IMR-90 (cell line): ENCODE results near the gene BCAS2. TPM values are rescaled to one million over a fixed set of nuclear protein-coding genes. Genes with fewer than 3 reads are reported as not detected.

Experiments
- ATAC-seq: fragments of 200-7000 bp; cut with Tn5 transposase; 2 replicates; pipeline ENCODE4 v1.9.1; 2020; ENCODE audit warnings: low read depth, mild to moderate bottlenecking, moderate library complexity
- BruUV-seq: library from RNA; stranded (reverse); fragments of 400-500 nt; replicated peaks from 2 replicates; lab custom pipeline; 2021; lab: Mats Ljungman, UMichigan
- CTCF ChIA-PET: fragments of 300-600 bp; formaldehyde crosslinking; extraction: SDS; loops from one replicate; lab custom pipeline; 2021; ENCODE audit warnings: antibody characterized with exemption; lab: Yijun Ruan, JAX
- POLR2A ChIA-PET: fragments of 300-600 bp; sonication (Branson Sonifier 250); formaldehyde crosslinking; loops from one replicate; lab custom pipeline; 2022; ENCODE audit warnings: antibody characterized with exemption; ENCODE audit not compliant: unreplicated experiment; lab: Charles Lee
- DNase-seq: peaks from one replicate; pipeline ENCODE4 v3.0.0; 2013
- H2AFZ ChIP-seq: replicated peaks from 2 replicates; pipeline ENCODE3; 2013; ENCODE audit warnings: low read length, mild to moderate bottlenecking; ENCODE audit not compliant: poor library complexity
- H2AK5ac ChIP-seq: 2 replicates; pipeline ENCODE4 v1.6.1; 2013; ENCODE audit warnings: low read depth, low read length, inconsistent platforms
- H2AK9ac ChIP-seq: replicated peaks from 2 replicates; pipeline ENCODE3; 2013; ENCODE audit warnings: mild to moderate bottlenecking, low read depth, low read length, moderate library complexity; ENCODE audit not compliant: poor library complexity
- H2BK120ac ChIP-seq: 2 replicates; pipeline ENCODE4 v1.6.1; 2013; ENCODE audit warnings: low read depth, low read length, inconsistent platforms
- H2BK15ac ChIP-seq: 3 replicates; pipeline ENCODE4 v1.6.1; 2013; ENCODE audit warnings: low read depth, low read length, inconsistent platforms
- H2BK20ac ChIP-seq: 2 replicates; pipeline ENCODE4 v1.6.1; 2013; ENCODE audit warnings: low read depth, mild to moderate bottlenecking, inconsistent platforms, low read length, moderate library complexity
- H2BK5ac ChIP-seq: 2 replicates; pipeline ENCODE4 v1.6.1; 2013; ENCODE audit warnings: mild to moderate bottlenecking, low read depth, low read length, inconsistent platforms; ENCODE audit not compliant: poor library complexity, severe bottlenecking
- H3K14ac ChIP-seq: replicated peaks from 2 replicates; pipeline ENCODE4 v1.6.1; 2013; ENCODE audit warnings: low read depth, low read length, inconsistent platforms
- H3K18ac ChIP-seq: 2 replicates; pipeline ENCODE4 v1.6.1; 2013; ENCODE audit warnings: low read depth, low read length, control low read depth
- H3K23ac ChIP-seq: 2 replicates; pipeline ENCODE4 v1.6.1; 2013; ENCODE audit warnings: low read depth, low read length, inconsistent platforms
- H3K27ac ChIP-seq: 2 replicates; pipeline ENCODE4 v1.5.1; 2013; ENCODE audit warnings: mild to moderate bottlenecking, control low read depth, low read length; ENCODE audit not compliant: insufficient read depth
- H3K27me3 ChIP-seq: 2 replicates; pipeline ENCODE4 v1.6.1; 2013; ENCODE audit warnings: low read length; ENCODE audit not compliant: control insufficient read depth, insufficient read depth
- H3K36me3 ChIP-seq: 2 replicates; pipeline ENCODE4 v1.6.1; 2013; ENCODE audit warnings: low read length, mixed read lengths; ENCODE audit not compliant: control insufficient read depth, insufficient read depth
- H3K4ac ChIP-seq: 2 replicates; pipeline ENCODE4 v1.6.1; 2013; ENCODE audit warnings: low read depth, low read length, inconsistent platforms
- H3K4me1 ChIP-seq: 2 replicates; pipeline ENCODE4 v1.6.1; 2013; ENCODE audit warnings: low read length, mixed read lengths; ENCODE audit not compliant: control insufficient read depth, insufficient read depth
- H3K4me2 ChIP-seq: 2 replicates; pipeline ENCODE4 v1.6.1; 2013; ENCODE audit warnings: low read depth, mild to moderate bottlenecking, control low read depth, low read length, moderate library complexity
- H3K4me3 ChIP-seq: 2 replicates; pipeline ENCODE4 v1.5.1; 2013; ENCODE audit warnings: low read depth, mild to moderate bottlenecking, control low read depth, low read length, moderate library complexity; ENCODE audit not compliant: insufficient read depth
- H3K56ac ChIP-seq: 2 replicates; pipeline ENCODE4 v1.6.1; 2013; ENCODE audit warnings: low read length, inconsistent platforms; ENCODE audit not compliant: insufficient read depth; ENCODE audit errors: extremely low read depth
- H3K79me1 ChIP-seq, 2 experiments: 2 replicates each; pipeline ENCODE4 v1.6.1; 2013; ENCODE audit warnings: low read length in 2 of 2, inconsistent platforms in 1 of 2, low read depth in 1 of 2
- H3K9ac ChIP-seq: 2 replicates; pipeline ENCODE4 v1.6.1; 2013; ENCODE audit warnings: low read depth, low read length, control low read depth
- H3K9me1 ChIP-seq: 2 replicates; pipeline ENCODE4 v1.6.1; 2013; ENCODE audit warnings: low read length, inconsistent platforms; ENCODE audit not compliant: insufficient read depth
- H3K9me3 ChIP-seq: 2 replicates; pipeline ENCODE4 v1.6.1; 2013; ENCODE audit warnings: low read length; ENCODE audit not compliant: control insufficient read depth, insufficient read depth
- H4K20me1 ChIP-seq: 2 replicates; pipeline ENCODE4 v1.6.1; 2013; ENCODE audit warnings: low read length, inconsistent platforms; ENCODE audit not compliant: insufficient read depth
- H4K5ac ChIP-seq: 2 replicates; pipeline ENCODE4 v1.6.1; 2013; ENCODE audit warnings: mild to moderate bottlenecking, low read depth, low read length, control low read depth
- H4K8ac ChIP-seq, 2 experiments: 2 replicates each; pipeline ENCODE4 v1.6.1; 2013; ENCODE audit warnings: low read depth in 2 of 2, low read length in 2 of 2, control low read depth in 1 of 2, inconsistent platforms in 1 of 2
- H4K91ac ChIP-seq: 2 replicates; pipeline ENCODE4 v1.6.1; 2013; ENCODE audit warnings: low read depth, low read length, inconsistent platforms; ENCODE audit not compliant: insufficient read depth
- CEBPB ChIP-seq: IDR thresholded peaks from 2 replicates; pipeline ENCODE4 v1.6.1; 2012; ENCODE audit warnings: low read depth, low read length, improper control_type of control experiment
- MAZ ChIP-seq: IDR thresholded peaks from 2 replicates; pipeline ENCODE4 v1.6.1; 2012; ENCODE audit warnings: low read depth, mild to moderate bottlenecking, low read length, improper control_type of control experiment, moderate library complexity, borderline replicate concordance
- NFE2L2 ChIP-seq: fragments of 150-350 bp; IDR thresholded peaks from 2 replicates; pipeline ENCODE4 v1.6.1; 2016; ENCODE audit warnings: low read depth, mild to moderate bottlenecking, low read length
- RAD21 ChIP-seq: IDR thresholded peaks from 2 replicates; pipeline ENCODE4 v1.6.1; 2012; ENCODE audit warnings: low read length, improper control_type of control experiment
- WGBS, 2 experiments: methylation state at CpG; one replicate each; pipeline versions ENCODE4 v1.1.5 to v1.1.7; 2013; ENCODE audit warnings: missing lambda C conversion rate in 2 of 2; ENCODE audit not compliant: insufficient read length in 1 of 2; ENCODE audit errors: extremely low coverage in 2 of 2; 5-methylcytosine and 5-hydroxymethylcytosine counted together
- dilution Hi-C: fragments of 300-500 bp; cut with HindIII; formaldehyde crosslinking; loops from one replicate; pipeline ENCODE4 v1.14.3; 2018; ENCODE audit warnings: low sequenced_read_pairs; ENCODE audit not compliant: unreplicated experiment
- in situ Hi-C: fragments of 300-500 bp; cut with MboI; formaldehyde crosslinking; loops from 3 replicates; pipeline ENCODE4 v1.14.3; 2019; ENCODE audit warnings: low sequenced_read_pairs, inconsistent platforms, mixed read lengths
- intact Hi-C: fragments of 100-400 bp; cut with micrococcal nuclease; formaldehyde crosslinking; loops from 2 replicates; pipeline ENCODE4 v1.10.0; 2022
- polyA plus RNA-seq, 3 experiments: library from polyadenylated mRNA; depleted of rRNA; stranded (reverse); fragments of >200 nt; gene quantifications; 2 replicates each; pipeline ENCODE4 v1.2.3, GENCODE V29; 2012; ENCODE audit warnings: low replicate concordance in 1 of 3
- total RNA-seq: library from RNA; depleted of rRNA; stranded (reverse); fragments of >200 nt; gene quantifications from 2 replicates; pipeline ENCODE4 v1.2.3, GENCODE V29; 2012
- TF ChIP-seq, protein P1 (sequence below): conservative IDR thresholded peaks from 2 replicates; pipeline ENCODE4 v1.5.1; 2012; ENCODE audit warnings: mild to moderate bottlenecking, low read depth, low read length, improper control_type of control experiment

BCAS2 gene
- total and polyA plus RNA-seq, 2 of the 4 experiments (the other 2 are of a cell fraction), result 15.4 to 23.1 TPM

DNA sequence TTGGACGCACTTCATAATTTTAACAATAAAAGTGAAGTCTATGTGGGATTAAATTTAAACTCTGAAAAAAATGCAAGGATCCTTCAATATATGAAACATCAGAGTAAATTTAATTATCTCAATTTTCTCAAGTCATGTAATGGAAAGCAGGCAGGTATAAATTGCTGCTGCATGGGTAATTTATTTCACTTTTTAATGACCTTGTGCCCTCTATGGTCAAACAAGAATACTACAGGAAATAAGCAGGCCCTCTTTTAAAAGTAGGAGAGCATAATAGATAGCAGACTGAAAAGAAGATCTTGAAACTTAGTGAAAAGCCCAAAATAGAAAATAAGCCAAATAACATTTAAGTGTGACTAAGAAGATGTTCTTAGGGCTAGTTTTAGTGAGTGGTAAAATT is 22.9 kb downstream of the BCAS2 start:
- Histone ChIP-seq H3K79me1 (no peaks in the 10 kb centered on the region), H2AK5ac (no peak overlapping the region), H3K56ac (no peak overlapping the region), H2BK5ac (no peak overlapping the region), H2BK15ac (no peak overlapping the region), H3K9me3 (no peaks in the 10 kb centered on the region), H3K27me3 (no peaks in the 10 kb centered on the region), H3K9ac (no peak overlapping the region), H2AK9ac (no peak overlapping the region), H3K4me1 (no peaks in the 10 kb centered on the region), H4K5ac (no peak overlapping the region), H3K23ac (no peak overlapping the region), H3K27ac (no peak overlapping the region), H4K91ac (no peak overlapping the region), H3K4me3 (no peak overlapping the region), H2BK20ac (no peak overlapping the region), H3K18ac (no peak overlapping the region), H2AFZ (no peak overlapping the region), H3K4ac (no peak overlapping the region), H4K20me1 (no peaks in the 10 kb centered on the region), H3K14ac (no peak overlapping the region), H4K8ac (no peak overlapping the region), H3K9me1 (no peaks in the 10 kb centered on the region), H2BK120ac (no peak overlapping the region), H3K36me3 (no peaks in the 10 kb centered on the region), H3K4me2 (no peak overlapping the region)
- intact Hi-C loops (loop anchor here (1.0 kb wide), 1 partner anchor 212 kb away; no protein-coding TSS in a partner anchor), dilution Hi-C loops (no loop called here), in situ Hi-C loops (no loop called here)
- POLR2A ChIA-PET, result no interaction called here
- TF ChIP-seq MAZ, result no peak
- TF ChIP-seq NFE2L2, result no peak
- TF ChIP-seq, protein P1, sequence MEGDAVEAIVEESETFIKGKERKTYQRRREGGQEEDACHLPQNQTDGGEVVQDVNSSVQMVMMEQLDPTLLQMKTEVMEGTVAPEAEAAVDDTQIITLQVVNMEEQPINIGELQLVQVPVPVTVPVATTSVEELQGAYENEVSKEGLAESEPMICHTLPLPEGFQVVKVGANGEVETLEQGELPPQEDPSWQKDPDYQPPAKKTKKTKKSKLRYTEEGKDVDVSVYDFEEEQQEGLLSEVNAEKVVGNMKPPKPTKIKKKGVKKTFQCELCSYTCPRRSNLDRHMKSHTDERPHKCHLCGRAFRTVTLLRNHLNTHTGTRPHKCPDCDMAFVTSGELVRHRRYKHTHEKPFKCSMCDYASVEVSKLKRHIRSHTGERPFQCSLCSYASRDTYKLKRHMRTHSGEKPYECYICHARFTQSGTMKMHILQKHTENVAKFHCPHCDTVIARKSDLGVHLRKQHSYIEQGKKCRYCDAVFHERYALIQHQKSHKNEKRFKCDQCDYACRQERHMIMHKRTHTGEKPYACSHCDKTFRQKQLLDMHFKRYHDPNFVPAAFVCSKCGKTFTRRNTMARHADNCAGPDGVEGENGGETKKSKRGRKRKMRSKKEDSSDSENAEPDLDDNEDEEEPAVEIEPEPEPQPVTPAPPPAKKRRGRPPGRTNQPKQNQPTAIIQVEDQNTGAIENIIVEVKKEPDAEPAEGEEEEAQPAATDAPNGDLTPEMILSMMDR, result 0 out of 2 replicates have a peak, but pooled peaks have one; percentile 24
- TF ChIP-seq CEBPB, result no peak
- 0 out of 2 replicates have a peak, but pooled peaks have one; percentile 5 for TF ChIP-seq RAD21
- BruUV-seq, result no TSS peak
- DNase-seq, result no peak
- no CpG with 5 or more reads among the region's 1 CpG for WGBS, 2 experiments
- ATAC-seq, result no peak
- CTCF ChIA-PET, result interaction anchor here (1.0 kb wide), 1 partner anchor 212 kb away, joined by 3 read pairs; no protein-coding TSS in a partner anchor
